Measurements from ENCODE around the gene UBE2Z. TPM values are rescaled to one million over a fixed set of nuclear protein-coding genes. Genes with fewer than 3 reads are reported as not detected.

UBE2Z gene
- total and polyA plus RNA-seq, 2 donors (not counting 1 experiment from before 2014, with no cell fraction given), result 56.2 to 121 TPM

DNA sequence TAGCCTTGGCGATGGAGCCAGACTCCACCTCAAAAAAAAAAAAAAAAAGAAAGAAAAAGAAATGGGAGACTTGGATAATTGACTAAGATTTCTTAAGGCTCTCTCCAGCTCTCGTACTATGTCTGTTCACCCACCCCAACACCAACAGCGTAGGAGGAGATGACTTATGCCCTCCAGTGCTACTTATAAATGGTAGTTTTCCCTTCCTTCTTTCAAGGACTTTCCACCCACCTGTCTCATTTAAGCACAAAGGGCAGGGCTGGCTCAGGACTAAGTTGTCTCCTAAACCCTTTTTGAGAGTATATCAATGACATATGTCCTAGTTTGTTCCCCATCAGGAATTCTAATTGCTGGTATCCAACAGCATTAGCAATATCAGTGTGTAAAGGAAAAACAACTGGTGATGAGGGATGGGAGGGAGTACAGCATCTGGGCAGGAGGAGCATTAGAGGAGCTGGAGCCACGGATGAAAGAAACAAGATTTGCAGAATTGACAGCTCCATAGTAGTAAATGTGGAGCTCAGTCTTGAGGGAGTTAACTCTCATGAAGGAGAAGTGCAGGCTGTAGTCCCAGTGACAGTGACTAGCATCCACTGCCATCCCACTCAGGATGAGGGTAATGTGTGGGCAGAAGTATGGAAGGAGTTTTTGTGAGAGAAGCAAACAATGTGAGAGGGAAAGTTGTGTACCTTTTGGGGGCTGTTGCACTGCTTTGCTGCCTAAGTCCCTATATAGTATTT, 17.2 kb downstream of the UBE2Z start:
- H3K27me3 ChIP-seq (replicated peaks in 1 of 4; ENCODE audit: control extremely low read depth in 1 of 4, control insufficient read depth in 3 of 4, insufficient read depth in 4 of 4, low read length in 3 of 4), result no peaks in the 10 kb centered on the region
- H3K27ac ChIP-seq (ENCODE audit: low read length in 2 of 2), result no peak overlapping the region
- no peak overlapping the region for H3K4me3 ChIP-seq (ENCODE audit: control extremely low read depth in 1 of 5, extremely low read depth in 1 of 5, insufficient read depth in 1 of 5, low read depth in 2 of 5, low read length in 4 of 5)
- 90% methylated on average over 1 of the region's 4 CpGs for WGBS (ENCODE audit: insufficient coverage)
- ATAC-seq (ENCODE audit: low read depth), result no peak
- no peaks in the 10 kb centered on the region for H3K27me3 Mint-ChIP-seq
- no peak for DNase-seq
- H3K4me1 Mint-ChIP-seq, result peaks cover 4% of the 10 kb centered on the region
- ChIA-PET CTCF (no interaction called here), POLR2A (interaction anchor here (0.6 kb wide), 1 partner anchor 11 kb away, joined by 3 read pairs; no protein-coding TSS in a partner anchor)
- H3K4me3 Mint-ChIP-seq, result no peak overlapping the region
- intact Hi-C loops (cut with micrococcal nuclease), result no loop called here
- no peak overlapping the region for H2AFZ ChIP-seq (ENCODE audit: insufficient read depth, low read depth, low read length, poor library complexity, severe bottlenecking)
- H3K4me2 ChIP-seq (replicated peaks; ENCODE audit: low read depth, low read length, poor library complexity, severe bottlenecking), result no peak overlapping the region
- H3K36me3 ChIP-seq (replicated peaks in 1 of 2; ENCODE audit: control extremely low read depth in 1 of 2, control insufficient read depth in 1 of 2, extremely low read depth in 1 of 2, insufficient read depth in 2 of 2, low read length in 1 of 2), result peaks cover 9 to 90% of the 10 kb centered on the region in 2 experiments
- peaks cover 12% of the 10 kb centered on the region for H3K79me2 ChIP-seq (ENCODE audit: control insufficient read depth, insufficient read depth, low read length)
- H4K20me1 ChIP-seq (ENCODE audit: control insufficient read depth, insufficient read depth, low read length, poor library complexity, severe bottlenecking), result peaks cover 36% of the 10 kb centered on the region
- H3K27ac Mint-ChIP-seq, result no peak overlapping the region
- H3K9ac ChIP-seq (ENCODE audit: low read length), result no peak overlapping the region
- H3K9me3 ChIP-seq (ENCODE audit: control extremely low read depth in 1 of 3, control insufficient read depth in 2 of 3, insufficient read depth in 1 of 3, low read length in 2 of 3), result no peaks in the 10 kb centered on the region
- TF ChIP-seq, protein P1, sequence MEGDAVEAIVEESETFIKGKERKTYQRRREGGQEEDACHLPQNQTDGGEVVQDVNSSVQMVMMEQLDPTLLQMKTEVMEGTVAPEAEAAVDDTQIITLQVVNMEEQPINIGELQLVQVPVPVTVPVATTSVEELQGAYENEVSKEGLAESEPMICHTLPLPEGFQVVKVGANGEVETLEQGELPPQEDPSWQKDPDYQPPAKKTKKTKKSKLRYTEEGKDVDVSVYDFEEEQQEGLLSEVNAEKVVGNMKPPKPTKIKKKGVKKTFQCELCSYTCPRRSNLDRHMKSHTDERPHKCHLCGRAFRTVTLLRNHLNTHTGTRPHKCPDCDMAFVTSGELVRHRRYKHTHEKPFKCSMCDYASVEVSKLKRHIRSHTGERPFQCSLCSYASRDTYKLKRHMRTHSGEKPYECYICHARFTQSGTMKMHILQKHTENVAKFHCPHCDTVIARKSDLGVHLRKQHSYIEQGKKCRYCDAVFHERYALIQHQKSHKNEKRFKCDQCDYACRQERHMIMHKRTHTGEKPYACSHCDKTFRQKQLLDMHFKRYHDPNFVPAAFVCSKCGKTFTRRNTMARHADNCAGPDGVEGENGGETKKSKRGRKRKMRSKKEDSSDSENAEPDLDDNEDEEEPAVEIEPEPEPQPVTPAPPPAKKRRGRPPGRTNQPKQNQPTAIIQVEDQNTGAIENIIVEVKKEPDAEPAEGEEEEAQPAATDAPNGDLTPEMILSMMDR (IDR thresholded peaks at IDR 0.05), result no peak
- no peak for TF ChIP-seq EZH2 (IDR thresholded peaks at IDR 0.05; ENCODE audit: borderline replicate concordance, insufficient read depth, low read depth, low read length, poor library complexity, severe bottlenecking)
- no peaks in the 10 kb centered on the region for H3K9me3 Mint-ChIP-seq (ENCODE audit: insufficient read depth)
- no peaks in the 10 kb centered on the region for H3K4me1 ChIP-seq (ENCODE audit: control insufficient read depth in 2 of 2, insufficient read depth in 2 of 2, low read length in 2 of 2)

DNA sequence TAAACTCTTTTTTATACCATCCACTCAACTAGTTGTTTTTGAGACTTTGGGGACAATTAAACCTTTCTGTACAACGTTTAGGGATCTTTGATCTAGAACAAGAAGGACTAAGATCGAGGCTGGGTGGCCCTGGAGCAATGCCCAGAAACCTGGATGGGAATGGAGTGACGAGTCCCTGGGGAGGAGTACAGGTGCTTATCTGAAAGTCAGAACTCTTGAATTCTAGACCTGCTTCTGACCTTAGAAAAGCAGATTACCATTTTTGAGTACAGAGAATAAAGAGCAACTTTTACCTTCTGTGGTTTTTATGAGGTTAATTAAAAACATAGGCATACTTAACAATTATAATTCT, 17.8 kb downstream of the UBE2Z start:
- Histone ChIP-seq H3K27ac (ENCODE audit: low read length in 2 of 2) (no peak overlapping the region), H3K4me1 (ENCODE audit: control insufficient read depth in 2 of 2, insufficient read depth in 2 of 2, low read length in 2 of 2) (no peaks in the 10 kb centered on the region), H3K4me2 (replicated peaks; ENCODE audit: low read depth, low read length, poor library complexity, severe bottlenecking) (no peak overlapping the region), H4K20me1 (ENCODE audit: control insufficient read depth, insufficient read depth, low read length, poor library complexity, severe bottlenecking) (peaks cover 30% of the 10 kb centered on the region), H3K27me3 (replicated peaks in 1 of 4; ENCODE audit: control extremely low read depth in 1 of 4, control insufficient read depth in 3 of 4, insufficient read depth in 4 of 4, low read length in 3 of 4) (no peaks in the 10 kb centered on the region), H3K79me2 (ENCODE audit: control insufficient read depth, insufficient read depth, low read length) (peaks cover 7% of the 10 kb centered on the region), H3K9ac (ENCODE audit: low read length) (no peak overlapping the region), H3K4me3 (ENCODE audit: control extremely low read depth in 1 of 5, extremely low read depth in 1 of 5, insufficient read depth in 1 of 5, low read depth in 2 of 5, low read length in 4 of 5) (no peak overlapping the region), H3K36me3 (replicated peaks in 1 of 2; ENCODE audit: control extremely low read depth in 1 of 2, control insufficient read depth in 1 of 2, extremely low read depth in 1 of 2, insufficient read depth in 2 of 2, low read length in 1 of 2) (peaks cover 7 to 84% of the 10 kb centered on the region in 2 experiments), H2AFZ (ENCODE audit: insufficient read depth, low read depth, low read length, poor library complexity, severe bottlenecking) (no peak overlapping the region), H3K9me3 (ENCODE audit: control extremely low read depth in 1 of 3, control insufficient read depth in 2 of 3, insufficient read depth in 1 of 3, low read length in 2 of 3) (no peaks in the 10 kb centered on the region)
- 93% methylated on average over 2 of the region's 3 CpGs for WGBS (ENCODE audit: insufficient coverage)
- Mint-ChIP-seq H3K27ac (no peak overlapping the region), H3K4me1 (peaks cover 4% of the 10 kb centered on the region), H3K27me3 (no peaks in the 10 kb centered on the region), H3K4me3 (no peak overlapping the region), H3K9me3 (ENCODE audit: insufficient read depth) (no peaks in the 10 kb centered on the region)
- DNase-seq, result no peak
- intact Hi-C loops (cut with micrococcal nuclease), result no loop called here
- TF ChIP-seq, protein P1 (IDR thresholded peaks at IDR 0.05), result no peak
- TF ChIP-seq EZH2 (IDR thresholded peaks at IDR 0.05; ENCODE audit: borderline replicate concordance, insufficient read depth, low read depth, low read length, poor library complexity, severe bottlenecking), result no peak
- ChIA-PET POLR2A (no interaction called here), CTCF (no interaction called here)
- ATAC-seq (ENCODE audit: low read depth), result no peak

Measured in B cell (primary cell).